Bone marrow (tissue), 2 donors: ENCODE results near the gene MDN1.
"Not testable (repeated sequence)": the region's sequence is repeated elsewhere in the genome, so short reads cannot be mapped to it uniquely, and the experiment has no call there.

Experiments
- DNase-seq, 2 donors: peaks; one replicate each; lab custom pipeline; 2025; lab: John Stamatoyannopoulos, UW

Gene MDN1

GRCh38 chr6:89818977-89819335, 638 bp downstream of the MDN1 start:
- peak in 1 of 2 donors; percentile 42 for DNase-seq

GRCh38 chr6:89817481-89817880, 2.1 kb downstream of the MDN1 start:
- DNase-seq: no peak

GRCh38 chr6:89813422-89813821, 6.2 kb downstream of the MDN1 start:
- not testable (repeated sequence) for DNase-seq

GRCh38 chr6:89807581-89807980, 12.0 kb downstream of the MDN1 start:
- no peak for DNase-seq

- no peak for DNase-seq
These were observed 13.7 kb downstream of the MDN1 start for GRCh38 chr6:89805814-89806371.

- DNase-seq: no peak
These were observed 16.3 kb downstream of the MDN1 start for GRCh38 chr6:89803271-89803670.

- DNase-seq: no peak
These were observed 19.8 kb downstream of the MDN1 start for GRCh38 chr6:89799756-89800155.

GRCh38 chr6:89799096-89799495, 20.5 kb downstream of the MDN1 start:
- DNase-seq: no peak

GRCh38 chr6:89797317-89797716, 22.3 kb downstream of the MDN1 start:
- no peak for DNase-seq

GRCh38 chr6:89794324-89794723, 25.3 kb downstream of the MDN1 start:
- peak in 1 of 2 donors; percentile 22 for DNase-seq

- DNase-seq: no peak
These were observed 26.0 kb downstream of the MDN1 start for GRCh38 chr6:89793586-89793985.

GRCh38 chr6:89792881-89793280, 26.7 kb downstream of the MDN1 start:
- DNase-seq: peak in 1 of 2 donors; percentile 32

- no peak for DNase-seq
These were observed 29.2 kb downstream of the MDN1 start for GRCh38 chr6:89790403-89790802.

- no peak for DNase-seq
These were observed 29.6 kb downstream of the MDN1 start for GRCh38 chr6:89789980-89790379.

- no peak for DNase-seq
These were observed 31.8 kb downstream of the MDN1 start for GRCh38 chr6:89787660-89788328.

GRCh38 chr6:89786970-89787369, 32.6 kb downstream of the MDN1 start:
- no peak for DNase-seq

GRCh38 chr6:89784838-89785237, 34.8 kb downstream of the MDN1 start:
- no peak for DNase-seq

GRCh38 chr6:89783293-89783692, 36.3 kb downstream of the MDN1 start:
- DNase-seq: not testable (repeated sequence)

GRCh38 chr6:89782222-89782621, 37.4 kb downstream of the MDN1 start:
- DNase-seq: no peak

- no peak for DNase-seq
These were observed 38.2 kb downstream of the MDN1 start for GRCh38 chr6:89781070-89782034.

- no peak for DNase-seq
These were observed 42.1 kb downstream of the MDN1 start for GRCh38 chr6:89777455-89777854.

GRCh38 chr6:89776583-89777233, 42.9 kb downstream of the MDN1 start:
- no peak for DNase-seq
